WI38 (cell line): Measurements from ENCODE around the gene ACOT7.

Source experiments
- H3K4me3 ChIP-seq: 2 replicates; pipeline ENCODE4 v1.5.1; 2011; ENCODE audit warnings: low read depth, mild to moderate bottlenecking, control low read depth, low read length
- CTCF ChIP-seq: IDR thresholded peaks from 2 replicates; pipeline ENCODE4 v1.5.1; 2012; ENCODE audit warnings: low read depth, mild to moderate bottlenecking, control low read depth, low read length

ACOT7 gene

GRCh38 chr1:6389971-6390370 lies 3.6 kb downstream of the ACOT7 start:
- no peak for TF ChIP-seq CTCF
- H3K4me3 ChIP-seq = no peak overlapping the region

DNA sequence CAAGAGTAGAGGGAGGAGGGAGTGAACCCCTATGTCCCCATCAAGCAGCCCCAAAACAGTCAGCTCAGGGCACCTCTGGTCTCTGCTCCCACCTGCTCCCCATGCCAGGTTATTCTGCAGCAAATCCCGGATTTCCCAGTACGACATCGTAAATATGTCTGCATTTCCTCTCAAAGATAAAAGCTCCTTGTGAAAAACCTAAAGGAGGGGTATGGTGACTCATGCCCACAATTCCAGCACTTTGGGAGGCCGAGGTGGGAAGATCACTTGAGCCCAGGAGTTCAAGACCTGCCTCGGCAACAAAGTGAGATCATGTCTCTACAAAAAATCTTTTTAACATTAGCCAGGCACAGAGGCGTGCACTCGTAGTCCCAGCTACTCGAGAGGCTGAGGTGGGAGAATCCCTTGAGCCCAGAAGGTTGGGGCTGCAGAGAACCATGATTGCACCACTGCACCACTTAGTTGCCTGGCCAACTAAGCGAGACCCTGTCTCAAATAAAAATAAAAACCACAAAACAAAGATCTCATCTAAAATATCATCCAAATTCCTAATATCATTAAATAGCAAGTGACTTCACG lies 7.1 kb downstream of the ACOT7 start:
- no peak for TF ChIP-seq CTCF
- H3K4me3 ChIP-seq = no peak overlapping the region

DNA sequence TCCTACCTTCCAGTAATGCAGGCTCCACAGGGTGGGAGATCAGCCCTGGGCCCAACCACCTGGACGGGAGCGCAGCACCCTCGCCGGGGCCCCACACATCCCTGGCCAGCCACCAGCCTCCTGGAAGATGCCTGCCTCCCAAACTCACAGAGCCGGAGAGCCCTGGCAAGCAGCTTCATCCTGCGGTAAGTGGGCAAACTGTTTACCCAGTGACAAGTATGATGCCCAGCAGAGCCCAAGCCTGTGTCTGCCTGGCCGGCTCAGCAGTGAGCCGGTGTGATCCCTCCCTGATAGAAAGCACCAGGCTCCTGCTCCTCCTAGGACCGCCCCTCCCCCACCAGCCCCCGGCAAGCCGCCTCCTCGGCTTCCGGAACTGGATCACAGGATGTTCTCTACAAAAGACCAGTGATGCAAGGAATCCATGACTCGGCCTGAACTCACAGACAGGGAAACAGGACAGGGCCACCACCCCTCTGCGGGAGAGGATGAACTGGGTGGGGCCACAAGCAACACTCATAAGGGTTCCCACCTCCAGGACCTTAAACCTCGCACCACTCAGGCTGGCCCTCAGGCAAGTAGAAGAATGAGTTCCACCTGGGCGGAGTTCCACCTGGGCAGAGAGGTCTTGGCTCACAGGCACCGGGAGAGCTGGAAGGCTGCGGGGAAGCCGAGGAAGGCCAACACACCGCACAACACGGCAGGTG lies 7.9 kb downstream of the ACOT7 start:
- H3K4me3 ChIP-seq = no peak overlapping the region
- no peak for TF ChIP-seq CTCF

- no peak overlapping the region for H3K4me3 ChIP-seq
- TF ChIP-seq CTCF = no peak
Observed at GRCh38 chr1:6384962-6385361, 8.6 kb downstream of the ACOT7 start.

- TF ChIP-seq CTCF = no peak
- H3K4me3 ChIP-seq = no peak overlapping the region
Observed at GRCh38 chr1:6384135-6384534, 9.4 kb downstream of the ACOT7 start.

GRCh38 chr1:6380037-6380436 lies 13.5 kb downstream of the ACOT7 start:
- no peak for TF ChIP-seq CTCF
- H3K4me3 ChIP-seq = no peak overlapping the region

GRCh38 chr1:6378096-6378746 lies 15.3 kb downstream of the ACOT7 start:
- H3K4me3 ChIP-seq = no peak overlapping the region
- no peak for TF ChIP-seq CTCF
